Retinal pigment epithelial cell (primary cell): ENCODE results near the gene TMEM270.
"Not testable (repeated sequence)": the region's sequence is repeated elsewhere in the genome, so short reads cannot be mapped to it uniquely, and the experiment has no call there.

Experiments
- DNase-seq: peaks from one replicate; pipeline ENCODE4 v3.0.0-alpha.2; 2010; ENCODE audit warnings: low read depth
- H3K4me3 ChIP-seq: 2 replicates; pipeline ENCODE4 v1.5.1; 2011; ENCODE audit warnings: mild to moderate bottlenecking, low read length, control low read depth, moderate library complexity
- TF ChIP-seq, protein P1 (sequence below): conservative IDR thresholded peaks from 2 replicates; pipeline ENCODE4 v1.5.1; 2011; ENCODE audit warnings: low read depth, low read length, control low read depth, inconsistent platforms

Gene TMEM270

DNA sequence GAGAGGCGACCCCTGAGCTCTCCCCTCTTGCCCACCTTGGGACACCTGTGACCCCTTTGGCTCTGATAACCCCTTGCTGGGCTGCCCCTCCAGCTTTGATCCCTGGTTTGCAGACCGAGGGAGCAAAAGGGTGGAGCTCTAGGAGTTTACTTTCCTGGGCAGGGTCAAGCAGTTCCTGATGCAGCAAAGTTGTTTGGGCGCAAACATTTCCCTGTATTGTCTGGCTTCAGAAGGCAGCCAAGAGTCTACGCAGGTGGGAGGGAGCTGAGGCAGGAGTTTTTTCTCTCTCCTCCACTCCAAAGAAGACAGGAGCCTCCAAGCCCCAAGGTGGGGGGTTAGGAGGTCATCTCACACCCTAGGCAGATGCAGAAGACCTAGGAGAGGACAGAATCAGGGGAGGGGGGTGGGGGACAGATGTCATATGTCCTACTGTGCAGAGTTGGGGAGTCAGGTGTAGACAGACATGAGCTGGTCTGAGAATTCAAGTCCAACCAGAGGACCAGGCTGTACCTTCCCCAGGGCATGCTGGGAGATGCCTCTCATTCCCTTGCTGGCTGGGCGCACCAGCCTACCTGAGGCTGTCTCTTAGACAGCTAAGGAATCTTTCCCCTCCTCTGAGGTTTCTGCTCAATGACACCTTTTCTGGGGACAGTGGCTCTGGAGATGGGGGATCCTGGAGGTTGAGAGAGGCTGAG is 20.5 kb downstream of the TMEM270 start:
- DNase-seq = no peak
- H3K4me3 ChIP-seq = no peak overlapping the region
- TF ChIP-seq, protein P1, sequence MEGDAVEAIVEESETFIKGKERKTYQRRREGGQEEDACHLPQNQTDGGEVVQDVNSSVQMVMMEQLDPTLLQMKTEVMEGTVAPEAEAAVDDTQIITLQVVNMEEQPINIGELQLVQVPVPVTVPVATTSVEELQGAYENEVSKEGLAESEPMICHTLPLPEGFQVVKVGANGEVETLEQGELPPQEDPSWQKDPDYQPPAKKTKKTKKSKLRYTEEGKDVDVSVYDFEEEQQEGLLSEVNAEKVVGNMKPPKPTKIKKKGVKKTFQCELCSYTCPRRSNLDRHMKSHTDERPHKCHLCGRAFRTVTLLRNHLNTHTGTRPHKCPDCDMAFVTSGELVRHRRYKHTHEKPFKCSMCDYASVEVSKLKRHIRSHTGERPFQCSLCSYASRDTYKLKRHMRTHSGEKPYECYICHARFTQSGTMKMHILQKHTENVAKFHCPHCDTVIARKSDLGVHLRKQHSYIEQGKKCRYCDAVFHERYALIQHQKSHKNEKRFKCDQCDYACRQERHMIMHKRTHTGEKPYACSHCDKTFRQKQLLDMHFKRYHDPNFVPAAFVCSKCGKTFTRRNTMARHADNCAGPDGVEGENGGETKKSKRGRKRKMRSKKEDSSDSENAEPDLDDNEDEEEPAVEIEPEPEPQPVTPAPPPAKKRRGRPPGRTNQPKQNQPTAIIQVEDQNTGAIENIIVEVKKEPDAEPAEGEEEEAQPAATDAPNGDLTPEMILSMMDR = no peak

DNA sequence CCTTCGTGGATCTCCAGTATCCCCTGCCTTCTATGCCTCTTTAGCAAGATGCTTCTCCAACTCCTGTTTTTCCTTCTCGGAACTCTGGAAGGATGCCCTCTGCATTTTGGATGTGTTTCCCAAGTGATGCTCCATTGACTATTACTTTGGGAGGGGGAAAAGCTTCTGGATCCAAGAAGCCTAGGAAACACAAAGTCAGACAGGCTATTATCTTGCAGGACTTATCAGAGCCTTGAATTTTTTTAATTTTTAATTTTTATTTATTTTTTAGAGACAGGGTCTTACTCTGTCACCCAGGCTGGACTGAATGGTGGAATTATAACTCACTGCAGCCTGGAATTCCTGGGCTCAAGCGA is 21.1 kb downstream of the TMEM270 start:
- DNase-seq = no peak

GRCh38 chr7:73884867-73885422 is 24.0 kb downstream of the TMEM270 start:
- DNase-seq, H3K4me3 ChIP-seq: not testable (repeated sequence)

More for the DNA sequence above, 21.1 kb downstream of the TMEM270 start:
- H3K4me3 ChIP-seq = no peak overlapping the region
- TF ChIP-seq, protein P1 = no peak

DNA sequence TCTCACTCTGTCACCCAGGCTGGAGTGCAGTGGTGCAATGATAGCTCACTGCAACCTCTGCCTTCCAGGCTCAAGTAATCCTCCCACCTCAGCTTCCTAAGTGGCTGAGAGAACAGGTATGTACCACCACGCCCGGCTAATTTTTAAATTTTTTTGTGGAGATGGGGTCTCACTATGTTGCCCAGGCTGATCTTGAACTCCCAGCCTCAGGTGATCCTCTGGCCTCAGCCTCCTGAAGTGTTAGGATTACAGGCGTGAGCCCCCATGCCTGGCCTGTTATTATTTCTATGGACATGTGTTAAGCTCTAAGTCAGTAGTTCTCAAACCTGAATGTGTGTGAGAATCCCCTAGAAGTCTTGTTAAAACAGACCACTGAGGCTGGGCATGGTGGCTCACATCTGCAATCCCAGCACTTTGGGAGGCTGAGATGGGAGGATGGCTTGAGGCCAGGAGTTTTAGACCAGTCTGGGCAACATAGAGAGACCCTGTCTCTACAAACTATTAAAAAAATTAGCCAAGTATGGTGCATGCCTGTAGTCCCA is 24.5 kb downstream of the TMEM270 start:
- no peak for DNase-seq
- TF ChIP-seq, protein P1 = no peak
- H3K4me3 ChIP-seq = no peak overlapping the region

DNA sequence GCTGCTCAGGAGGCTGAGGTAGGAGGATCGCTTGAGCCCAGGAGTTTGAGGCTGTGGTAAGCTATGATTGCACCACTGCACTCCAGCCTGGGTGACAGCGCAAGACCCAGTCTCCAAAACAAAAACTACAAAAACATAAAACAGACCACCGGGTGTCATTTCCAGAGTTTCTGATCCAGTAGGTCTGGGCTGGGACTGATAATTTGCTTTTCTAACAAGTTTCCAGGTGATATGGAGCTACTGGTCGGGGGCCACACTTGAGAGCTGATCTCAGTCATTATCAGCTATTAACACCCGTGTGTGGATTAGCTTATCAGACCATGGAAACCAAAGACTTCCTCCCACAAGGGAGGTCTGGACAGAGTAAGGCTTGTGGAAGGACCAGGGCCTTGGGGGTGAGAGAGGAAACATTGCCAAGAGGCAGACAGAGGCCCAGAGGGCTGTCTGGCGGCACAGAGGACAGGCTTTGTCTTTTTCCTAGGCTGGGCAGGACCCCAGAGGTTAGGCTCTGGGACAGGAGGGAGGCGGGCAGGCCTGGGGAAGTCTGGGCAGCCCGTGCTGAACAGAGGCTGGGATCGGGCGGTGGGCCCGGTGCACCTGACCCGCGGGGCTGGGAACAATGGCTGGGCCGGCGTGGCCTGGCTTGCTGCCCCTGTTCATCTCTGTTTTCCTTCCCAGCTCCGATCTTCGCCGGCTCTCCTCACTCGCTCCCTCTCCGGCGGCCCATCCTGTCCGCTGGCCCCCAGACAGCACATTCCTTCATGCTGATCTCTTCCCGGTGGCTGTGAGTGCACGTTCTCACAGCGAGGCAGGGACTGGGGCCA is 25.2 kb downstream of the TMEM270 start:
- H3K4me3 ChIP-seq = no peak overlapping the region
- DNase-seq = no peak
- TF ChIP-seq, protein P1 = no peak

- no peak for DNase-seq
- no peak overlapping the region for H3K4me3 ChIP-seq
- TF ChIP-seq, protein P1 = no peak
These were observed 26.8 kb downstream of the TMEM270 start for GRCh38 chr7:73887762-73888161.

- H3K4me3 ChIP-seq = no peak overlapping the region
- no peak for DNase-seq
- TF ChIP-seq, protein P1 = no peak
These were observed 28.0 kb downstream of the TMEM270 start for GRCh38 chr7:73888959-73889358.
